GM12864 (cell line): ENCODE results near the gene SMARCB1.

ENCODE experiments used
- DNase-seq: peaks from one replicate; pipeline ENCODE4 v3.0.0-alpha.2; 2011; ENCODE audit warnings: low read depth
- H3K4me3 ChIP-seq: 2 replicates; pipeline ENCODE4 v1.5.1; 2011; ENCODE audit warnings: mild to moderate bottlenecking, low read depth, low read length, control low read depth
- TF ChIP-seq, protein P1 (sequence below): IDR thresholded peaks from 2 replicates; pipeline ENCODE4 v1.5.1; 2011; ENCODE audit warnings: low read depth, mild to moderate bottlenecking, moderate library complexity, low read length, control low read depth, inconsistent platforms; ENCODE audit errors: missing control alignments

The SMARCB1 gene

DNA sequence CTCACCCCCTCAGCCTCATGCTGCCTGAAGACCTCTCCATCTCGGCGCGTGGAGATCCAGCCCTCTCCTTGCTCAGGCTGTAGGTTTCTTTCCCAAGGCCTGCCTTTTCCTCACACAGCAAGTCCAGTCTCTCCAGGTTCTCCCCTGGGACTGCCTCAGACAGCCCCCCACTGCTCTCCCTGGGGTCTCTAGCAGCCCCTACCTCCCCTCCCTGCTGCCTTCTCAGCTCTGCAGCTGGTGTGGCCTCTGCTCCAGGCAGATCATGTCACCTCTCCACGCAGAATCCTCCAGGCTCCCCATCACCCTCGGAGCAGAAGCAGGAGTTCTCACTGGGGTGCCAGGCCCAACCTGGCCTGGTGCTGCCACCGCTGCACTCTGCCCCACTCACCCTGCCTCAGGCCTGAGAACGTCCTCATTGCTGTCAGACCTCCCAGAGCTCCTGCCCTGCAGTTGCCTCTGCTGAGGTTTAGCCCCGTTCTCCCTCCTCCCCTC is 15.2 kb downstream of the SMARCB1 start:
- TF ChIP-seq, protein P1, sequence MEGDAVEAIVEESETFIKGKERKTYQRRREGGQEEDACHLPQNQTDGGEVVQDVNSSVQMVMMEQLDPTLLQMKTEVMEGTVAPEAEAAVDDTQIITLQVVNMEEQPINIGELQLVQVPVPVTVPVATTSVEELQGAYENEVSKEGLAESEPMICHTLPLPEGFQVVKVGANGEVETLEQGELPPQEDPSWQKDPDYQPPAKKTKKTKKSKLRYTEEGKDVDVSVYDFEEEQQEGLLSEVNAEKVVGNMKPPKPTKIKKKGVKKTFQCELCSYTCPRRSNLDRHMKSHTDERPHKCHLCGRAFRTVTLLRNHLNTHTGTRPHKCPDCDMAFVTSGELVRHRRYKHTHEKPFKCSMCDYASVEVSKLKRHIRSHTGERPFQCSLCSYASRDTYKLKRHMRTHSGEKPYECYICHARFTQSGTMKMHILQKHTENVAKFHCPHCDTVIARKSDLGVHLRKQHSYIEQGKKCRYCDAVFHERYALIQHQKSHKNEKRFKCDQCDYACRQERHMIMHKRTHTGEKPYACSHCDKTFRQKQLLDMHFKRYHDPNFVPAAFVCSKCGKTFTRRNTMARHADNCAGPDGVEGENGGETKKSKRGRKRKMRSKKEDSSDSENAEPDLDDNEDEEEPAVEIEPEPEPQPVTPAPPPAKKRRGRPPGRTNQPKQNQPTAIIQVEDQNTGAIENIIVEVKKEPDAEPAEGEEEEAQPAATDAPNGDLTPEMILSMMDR, result no peak
- no peak for DNase-seq
- no peak overlapping the region for H3K4me3 ChIP-seq

DNA sequence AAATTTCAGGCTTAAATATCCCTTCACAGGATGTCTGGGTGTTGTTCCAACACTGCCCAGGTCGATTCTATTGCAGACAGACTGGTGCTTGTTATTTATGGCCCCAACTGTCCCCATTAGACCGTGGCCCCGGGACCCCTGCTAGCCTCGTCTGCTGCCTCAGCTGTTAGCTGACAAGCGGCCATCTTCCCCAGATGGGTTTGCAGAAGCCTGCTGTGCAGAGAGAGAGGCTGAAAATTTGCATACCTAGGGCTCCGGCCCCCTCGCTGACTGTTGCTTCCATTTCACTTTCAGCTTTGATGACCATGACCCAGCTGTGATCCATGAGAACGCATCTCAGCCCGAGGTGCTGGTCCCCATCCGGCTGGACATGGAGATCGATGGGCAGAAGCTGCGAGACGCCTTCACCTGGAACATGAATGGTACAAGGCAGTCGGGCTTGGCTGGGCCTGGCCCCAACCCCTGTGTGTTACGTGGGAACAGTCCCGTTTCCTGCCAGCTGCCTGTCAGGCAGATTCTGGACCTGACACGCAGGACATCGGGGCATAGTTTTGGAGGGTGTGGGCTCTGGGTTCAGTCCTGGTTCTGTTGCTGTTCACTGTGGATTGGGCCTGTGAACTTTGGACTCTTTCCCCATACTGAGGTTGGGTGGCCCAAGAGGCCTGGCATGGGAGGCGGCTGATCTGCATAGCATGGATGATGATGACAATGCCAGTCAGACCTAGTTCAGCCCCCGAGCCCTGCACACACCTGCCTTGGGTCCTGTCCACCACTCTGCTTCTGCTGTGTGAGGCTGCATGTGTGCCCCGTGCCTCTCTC is 16.4 kb downstream of the SMARCB1 start:
- peak overlapping the region; percentile 52 for H3K4me3 ChIP-seq
- TF ChIP-seq, protein P1, result no peak
- peak; percentile 29 for DNase-seq

DNA sequence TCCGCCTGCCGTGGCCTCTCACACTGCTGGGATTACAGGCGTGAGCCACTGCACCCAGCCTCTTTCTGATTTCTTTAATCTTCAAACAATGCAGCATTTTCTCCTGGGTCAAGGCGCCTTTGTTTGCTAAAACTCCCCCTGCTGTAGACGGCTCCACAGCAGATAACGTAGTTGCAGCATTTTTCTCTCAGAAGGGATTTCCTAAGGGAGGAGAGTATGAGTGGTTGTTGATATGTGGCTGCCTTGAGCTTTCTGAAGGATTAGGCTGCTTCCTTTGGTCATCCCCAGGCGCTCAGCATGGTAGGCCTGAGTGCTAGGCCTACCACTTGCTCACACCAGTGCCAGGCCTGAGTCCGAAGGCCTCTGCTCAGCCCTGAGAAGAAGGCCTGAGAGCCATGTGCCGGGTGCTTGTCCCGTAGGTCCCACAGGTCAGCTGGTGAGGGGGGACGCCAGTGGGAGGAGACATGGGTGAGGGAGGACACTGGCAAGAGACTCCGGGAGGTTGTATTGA is 18.1 kb downstream of the SMARCB1 start:
- TF ChIP-seq, protein P1, result no peak
- peak overlapping the region; percentile 32 for H3K4me3 ChIP-seq
- DNase-seq, result no peak

DNA sequence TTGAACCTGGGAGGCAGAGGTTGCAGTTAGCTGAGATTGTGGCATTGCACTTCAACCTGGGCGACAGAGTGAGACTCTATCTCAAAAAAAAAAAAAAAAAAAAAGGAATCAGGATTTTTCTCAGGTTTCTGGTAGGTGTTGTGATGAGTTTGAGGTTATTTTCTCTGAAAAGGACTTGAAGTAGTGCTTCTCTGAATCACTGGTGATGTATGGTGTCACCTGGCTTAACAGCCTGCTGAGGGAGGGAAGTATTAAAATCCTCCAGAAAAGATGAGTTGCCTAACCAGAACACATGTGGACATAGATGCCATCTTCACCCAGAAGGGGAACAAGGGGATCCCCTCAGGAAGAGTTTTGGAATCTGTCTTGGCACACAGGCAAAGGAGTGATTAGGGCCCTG is 20.1 kb downstream of the SMARCB1 start:
- TF ChIP-seq, protein P1, result no peak
- H3K4me3 ChIP-seq, result no peak overlapping the region
- DNase-seq, result no peak

DNA sequence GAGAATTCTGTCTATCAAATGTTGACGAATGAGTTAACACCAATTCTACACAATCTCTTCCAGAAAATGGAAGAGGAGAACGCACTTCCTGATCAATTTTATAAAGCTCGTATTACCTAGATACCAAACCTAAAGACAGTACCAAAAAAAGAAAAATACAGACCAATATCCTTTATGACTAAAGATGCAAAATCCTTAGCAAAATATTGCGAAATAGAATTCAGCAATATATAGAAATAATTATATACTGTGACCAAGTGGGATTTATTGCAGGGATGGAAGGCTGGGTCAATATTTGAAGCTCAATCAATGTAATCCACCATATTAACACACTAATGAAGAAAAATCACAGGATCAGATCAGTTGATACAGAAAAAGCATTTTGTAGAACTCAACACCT is 25.6 kb downstream of the SMARCB1 start:
- no peak for DNase-seq
- TF ChIP-seq, protein P1, result no peak
- H3K4me3 ChIP-seq, result no peak overlapping the region

DNA sequence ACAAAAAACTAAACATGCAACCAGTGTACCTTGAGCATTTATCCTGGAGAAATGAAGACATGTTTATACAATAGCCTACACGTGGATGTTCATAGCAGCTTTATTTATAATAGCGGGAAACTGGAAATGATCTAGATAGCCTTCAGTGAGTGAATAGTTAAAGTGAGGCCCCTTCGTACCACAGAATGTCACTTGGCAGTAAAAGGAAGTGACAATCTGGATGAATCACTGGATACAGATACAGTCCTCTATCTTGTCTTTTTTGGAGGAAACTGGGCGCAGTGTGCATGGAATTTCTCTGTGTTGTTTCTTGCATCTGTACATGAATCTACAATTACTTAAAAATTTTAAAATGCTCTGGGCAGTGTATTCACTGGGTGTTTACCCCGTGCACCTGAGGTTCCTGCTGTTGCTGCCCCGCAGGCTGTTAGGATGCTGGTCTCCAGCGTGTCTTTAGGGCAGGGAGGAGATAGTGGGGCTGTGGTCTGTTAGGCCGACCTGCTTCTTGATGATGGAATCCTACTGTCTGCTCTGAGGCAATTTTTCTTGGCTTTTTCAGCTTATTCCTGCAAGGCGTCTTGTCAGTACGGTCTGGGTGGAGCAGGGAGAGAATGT is 28.9 kb downstream of the SMARCB1 start:
- no peak overlapping the region for H3K4me3 ChIP-seq
- no peak for DNase-seq
- TF ChIP-seq, protein P1, result no peak
